GM20431 (cell line): ENCODE data around the gene ATP11B.
"Not testable (repeated sequence)": the region's sequence is repeated elsewhere in the genome, so short reads cannot be mapped to it uniquely, and the experiment has no call there.

Experiments used
- in situ Hi-C: fragments of 300-500 bp; cut with MseI, MboI; formaldehyde crosslinking; loops from one replicate; pipeline ENCODE4 v1.15.0; 2020; ENCODE audit warnings: low sequenced_read_pairs; ENCODE audit not compliant: unreplicated experiment

The ATP11B gene

DNA sequence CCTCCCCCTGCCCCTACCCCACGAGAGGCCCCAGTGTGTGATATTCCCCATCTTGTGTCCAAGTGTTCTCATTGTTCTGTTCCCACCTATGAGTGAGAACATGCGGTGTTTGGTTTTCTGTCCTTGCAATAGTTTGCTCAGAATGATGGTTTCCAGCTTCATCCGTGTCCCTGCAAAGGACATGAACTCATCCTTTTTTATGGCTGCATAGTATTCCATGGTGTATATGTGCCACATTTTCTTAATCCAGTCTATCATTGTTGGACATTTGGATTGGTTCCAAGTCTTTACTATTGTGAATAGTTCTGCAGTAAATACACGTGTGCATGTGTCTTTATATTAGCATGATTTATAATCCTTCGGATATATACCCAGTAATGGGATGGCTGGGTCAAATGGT, 29.0 kb downstream of the ATP11B start:
- in situ Hi-C loops = not testable (repeated sequence)

- in situ Hi-C loops = loop anchor here (25.0 kb wide), 1 partner anchor 113 kb away; no protein-coding TSS in a partner anchor
These were observed 31.7 kb downstream of the ATP11B start for GRCh38 chr3:182824957-182825356.

DNA sequence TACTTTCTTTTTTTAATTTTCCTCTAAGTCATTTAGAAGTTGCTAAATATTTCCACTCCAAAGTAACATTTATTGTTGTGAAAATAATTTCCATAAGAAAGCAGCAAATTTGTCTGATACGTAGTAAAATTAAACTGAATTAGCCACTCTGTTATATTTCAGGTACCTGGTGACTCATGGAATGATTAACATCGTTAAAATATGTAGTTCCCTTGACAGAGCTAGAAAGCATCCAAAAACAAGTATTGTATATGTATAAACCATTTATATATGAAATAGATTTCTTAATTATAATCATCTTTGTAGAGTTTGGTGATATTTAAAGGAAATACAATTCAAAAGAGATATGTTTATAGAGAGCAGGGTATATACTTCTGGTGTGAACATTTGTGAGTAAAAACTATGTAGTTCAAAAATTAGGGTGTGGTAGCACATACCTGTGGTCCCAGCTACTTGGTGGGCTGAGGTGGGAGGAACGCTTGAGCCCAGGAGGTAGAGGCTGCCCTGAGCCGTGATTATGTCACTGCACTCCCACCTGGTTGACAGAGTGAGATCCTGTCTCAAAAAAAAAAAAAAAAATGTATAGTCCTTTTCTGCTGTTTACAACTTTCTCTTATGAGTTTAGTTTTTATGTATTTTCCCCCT, 36.6 kb downstream of the ATP11B start:
- in situ Hi-C loops = loop anchor here (25.0 kb wide), 1 partner anchor 118 kb away; no protein-coding TSS in a partner anchor

- in situ Hi-C loops = loop anchor here (25.0 kb wide), 1 partner anchor 126 kb away; no protein-coding TSS in a partner anchor
These were observed 44.7 kb downstream of the ATP11B start for GRCh38 chr3:182837855-182838454.

DNA sequence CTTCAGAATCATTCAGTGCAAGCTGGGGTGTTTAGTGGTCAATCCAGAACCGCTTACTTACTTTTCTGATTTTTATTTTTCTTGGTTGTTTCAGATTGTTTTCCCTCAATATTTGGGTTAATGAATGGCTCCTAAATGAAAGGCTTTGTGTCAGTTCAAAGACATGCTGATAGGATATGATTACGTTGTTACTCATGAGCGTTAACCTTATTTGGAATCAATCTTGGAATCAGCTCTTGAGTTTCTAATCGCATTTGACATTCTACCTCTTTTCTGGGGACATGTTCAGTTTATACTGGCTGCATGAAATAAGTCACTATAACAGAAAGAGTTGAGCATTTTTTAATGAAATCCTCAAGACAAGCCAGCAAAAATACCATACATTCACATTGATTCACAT, 50.2 kb downstream of the ATP11B start:
- in situ Hi-C loops = loop anchor here (25.0 kb wide), 1 partner anchor 131 kb away; no protein-coding TSS in a partner anchor

DNA sequence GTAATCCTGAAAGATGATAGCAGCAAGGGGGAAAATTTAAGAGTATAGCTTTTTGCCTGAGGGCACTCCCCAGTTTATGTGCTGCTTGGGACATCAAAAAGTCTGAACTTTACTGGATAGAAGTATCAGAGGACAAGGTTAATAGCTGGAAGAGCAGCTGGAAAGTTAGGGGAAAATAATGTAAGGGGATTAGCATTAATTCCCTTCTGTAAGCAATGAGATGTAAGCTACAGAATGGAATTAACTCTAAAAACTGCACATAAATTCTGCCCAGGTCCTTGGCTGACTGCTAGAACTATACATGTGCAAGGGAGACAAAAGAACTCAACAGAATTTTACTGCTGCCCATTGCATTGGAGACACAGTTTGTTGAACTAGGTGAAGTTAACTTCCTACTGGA, 55.6 kb downstream of the ATP11B start:
- in situ Hi-C loops = loop anchor here (25.0 kb wide), 1 partner anchor 137 kb away; no protein-coding TSS in a partner anchor

DNA sequence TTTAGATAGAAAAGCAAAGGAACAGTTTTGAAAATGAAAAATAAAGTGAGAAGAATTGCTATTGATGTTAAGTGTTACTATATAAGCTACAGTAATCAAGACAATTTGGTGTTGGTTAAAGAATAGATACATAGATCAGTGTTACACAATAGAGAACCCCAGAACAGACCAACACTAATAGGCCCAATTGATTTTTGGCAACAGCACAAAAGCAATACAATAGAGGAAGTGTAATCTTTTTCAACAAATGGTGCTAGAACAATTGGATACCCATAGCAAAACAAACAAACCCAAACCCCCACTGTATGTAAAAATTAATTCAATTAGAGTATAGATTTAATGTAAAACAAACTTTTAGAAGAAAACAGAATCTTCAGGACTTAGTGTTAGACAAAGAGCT, 61.8 kb downstream of the ATP11B start:
- in situ Hi-C loops = no loop called here

GRCh38 chr3:182861348-182861747, 68.0 kb downstream of the ATP11B start:
- in situ Hi-C loops = no loop called here

- in situ Hi-C loops = no loop called here
These were observed 69.0 kb downstream of the ATP11B start for GRCh38 chr3:182862159-182862860.

- in situ Hi-C loops = no loop called here
These were observed 75.8 kb downstream of the ATP11B start for GRCh38 chr3:182869059-182869458.

DNA sequence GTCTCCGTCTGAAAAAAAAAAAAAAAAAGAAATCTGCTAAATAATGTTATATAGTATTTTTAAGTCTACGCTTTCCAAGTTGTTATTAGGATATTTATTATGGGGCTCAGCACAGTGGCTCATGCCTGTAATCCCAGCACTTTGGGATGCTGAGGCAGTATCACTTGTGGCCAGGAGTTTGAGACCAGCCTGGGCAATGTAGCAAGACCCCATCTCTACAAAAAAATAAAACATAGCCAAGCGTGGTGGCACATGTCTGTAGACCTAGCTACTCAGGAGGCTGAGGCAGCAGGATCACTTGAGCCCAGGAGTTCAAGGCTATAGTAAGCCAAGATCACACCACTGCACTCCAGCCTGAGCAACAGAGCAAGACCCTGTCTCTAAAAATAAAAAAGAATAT, 77.6 kb downstream of the ATP11B start:
- in situ Hi-C loops = not testable (repeated sequence)

- in situ Hi-C loops = no loop called here
These were observed 85.8 kb downstream of the ATP11B start for GRCh38 chr3:182879031-182879611.

- in situ Hi-C loops = no loop called here
These were observed 93.2 kb downstream of the ATP11B start for GRCh38 chr3:182886497-182886896.

DNA sequence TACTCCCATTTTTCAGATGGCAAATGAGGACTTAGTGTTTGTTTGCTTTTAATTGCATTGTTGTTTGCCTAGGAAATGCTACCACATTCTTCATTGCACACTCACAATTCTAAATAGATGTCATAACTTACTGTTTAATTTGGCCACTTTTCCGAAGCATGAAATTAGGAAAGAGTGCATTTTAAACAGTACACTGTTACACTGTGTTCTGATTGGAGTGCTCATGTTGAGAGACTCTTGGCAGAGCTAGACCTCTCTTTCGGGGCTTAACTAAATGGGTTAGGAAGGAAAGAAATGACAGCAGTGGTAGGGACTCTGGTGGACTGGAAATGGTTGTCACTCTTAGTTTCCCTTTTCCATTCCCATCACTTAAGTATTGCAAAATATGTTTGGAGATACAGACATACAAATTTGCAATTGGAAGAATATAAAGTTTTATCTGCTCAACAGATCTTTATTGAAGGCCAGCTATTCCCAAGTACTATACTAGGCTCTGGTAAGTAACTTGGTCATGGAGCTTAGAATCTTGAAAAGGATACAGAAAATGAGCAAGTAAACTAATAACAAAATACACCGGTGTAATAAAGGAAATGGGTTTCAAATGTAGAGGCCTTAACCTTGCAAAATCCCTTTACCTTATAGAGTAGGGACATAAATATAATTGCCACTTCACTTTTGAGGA, 96.8 kb downstream of the ATP11B start:
- in situ Hi-C loops = no loop called here

DNA sequence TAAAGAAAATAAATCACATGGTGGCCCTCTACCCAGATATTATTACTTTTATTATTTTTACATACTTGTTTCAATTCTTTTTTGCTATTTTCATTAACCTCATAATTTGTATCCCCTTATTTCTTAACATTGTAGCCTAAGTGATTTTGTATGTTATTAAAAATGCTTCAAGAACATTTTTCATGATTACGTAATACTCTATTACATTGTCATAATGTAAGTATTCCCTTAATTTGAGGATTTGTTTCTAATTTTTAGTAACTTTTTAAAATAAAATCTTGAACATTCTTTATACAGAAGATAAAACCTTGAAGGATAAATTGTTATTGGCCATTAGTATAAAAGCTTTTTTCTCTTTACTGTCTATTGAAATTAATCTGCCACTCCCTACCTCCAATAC, 98.1 kb downstream of the ATP11B start:
- in situ Hi-C loops = no loop called here

DNA sequence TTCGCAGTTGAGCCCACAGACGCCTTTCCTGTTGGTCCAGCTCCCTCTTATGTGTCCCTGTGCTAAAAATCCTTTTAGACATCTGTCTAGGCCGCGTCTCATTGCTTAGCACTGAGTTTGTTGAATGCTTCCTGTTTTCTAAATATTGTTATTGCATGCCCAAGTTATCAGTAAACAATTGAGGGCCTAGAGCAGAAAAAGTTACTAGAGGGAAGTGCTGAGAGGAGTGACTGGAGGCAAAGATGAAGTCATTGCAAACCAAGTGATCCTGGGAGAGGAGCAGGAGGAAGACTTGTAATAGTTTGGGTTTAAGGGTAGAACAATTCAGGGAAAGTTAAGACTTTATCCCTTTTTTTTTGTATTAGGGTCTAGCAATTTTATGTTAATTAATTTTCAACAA, 98.9 kb downstream of the ATP11B start:
- in situ Hi-C loops = no loop called here

GRCh38 chr3:182895513-182896112, 102.3 kb downstream of the ATP11B start:
- in situ Hi-C loops = no loop called here

- in situ Hi-C loops = no loop called here
These were observed 103.2 kb downstream of the ATP11B start for GRCh38 chr3:182896553-182896952.

DNA sequence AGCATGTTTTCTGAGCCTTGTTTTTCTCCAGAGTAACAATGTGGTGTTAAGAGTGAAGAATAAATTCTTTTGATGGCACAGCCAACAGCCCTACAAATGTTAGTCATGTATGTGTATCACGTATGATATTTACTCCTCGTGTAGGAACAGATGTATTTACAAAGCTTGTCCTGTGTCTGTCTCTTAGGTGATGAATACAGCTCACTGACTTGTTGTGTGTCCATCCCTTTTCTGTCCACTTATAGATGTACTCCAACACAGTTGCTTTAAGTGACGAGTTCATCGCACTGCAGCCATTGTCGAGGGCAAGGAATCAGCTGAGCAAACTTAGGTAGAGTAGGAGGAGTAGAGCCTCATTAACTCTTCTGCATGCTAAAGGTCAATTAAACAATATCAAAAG, 108.9 kb downstream of the ATP11B start:
- in situ Hi-C loops = no loop called here

DNA sequence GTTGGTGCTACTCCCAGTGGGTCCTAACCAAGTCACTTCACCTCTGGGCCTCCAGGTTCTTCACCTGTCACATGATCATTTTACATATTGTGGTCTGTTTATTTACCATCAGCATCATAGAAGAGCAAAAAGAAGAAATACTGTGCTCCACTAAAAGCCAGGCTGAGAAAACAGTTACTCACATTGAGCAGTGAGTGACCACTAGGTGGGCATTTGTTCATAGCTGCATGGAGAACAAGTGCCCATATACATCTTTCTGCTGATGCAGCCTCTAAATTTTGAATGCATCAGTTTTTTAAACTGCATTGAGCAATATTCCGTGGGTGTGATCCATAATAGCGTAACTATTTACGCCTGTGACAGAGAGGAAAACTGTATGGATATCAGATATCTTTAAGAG, 110.9 kb downstream of the ATP11B start:
- in situ Hi-C loops = no loop called here
